Uterus (tissue), 2 donors: ENCODE results near the gene LMTK2.

Experiments
- POLR2A ChIP-seq, 2 donors: fragments of 450-650 bp; IDR thresholded peaks; one replicate each; pipeline ENCODE4 v1.6.1; 2016; ENCODE audit warnings: antibody characterized with exemption in 2 of 2, mild to moderate bottlenecking in 1 of 2, moderate library complexity in 1 of 2
- TF ChIP-seq, protein P1 (sequence below), 4 experiments: fragments of 200-600 bp in 2 of 4; fragments of 450-650 bp in 2 of 4; sonication (generic) in 2 of 4; IDR thresholded peaks; one replicate each; pipeline ENCODE4 v1.5.1; 2016 to 2019; ENCODE audit warnings: antibody characterized with exemption in 4 of 4, mild to moderate bottlenecking in 2 of 4, moderate library complexity in 1 of 4

DNA sequence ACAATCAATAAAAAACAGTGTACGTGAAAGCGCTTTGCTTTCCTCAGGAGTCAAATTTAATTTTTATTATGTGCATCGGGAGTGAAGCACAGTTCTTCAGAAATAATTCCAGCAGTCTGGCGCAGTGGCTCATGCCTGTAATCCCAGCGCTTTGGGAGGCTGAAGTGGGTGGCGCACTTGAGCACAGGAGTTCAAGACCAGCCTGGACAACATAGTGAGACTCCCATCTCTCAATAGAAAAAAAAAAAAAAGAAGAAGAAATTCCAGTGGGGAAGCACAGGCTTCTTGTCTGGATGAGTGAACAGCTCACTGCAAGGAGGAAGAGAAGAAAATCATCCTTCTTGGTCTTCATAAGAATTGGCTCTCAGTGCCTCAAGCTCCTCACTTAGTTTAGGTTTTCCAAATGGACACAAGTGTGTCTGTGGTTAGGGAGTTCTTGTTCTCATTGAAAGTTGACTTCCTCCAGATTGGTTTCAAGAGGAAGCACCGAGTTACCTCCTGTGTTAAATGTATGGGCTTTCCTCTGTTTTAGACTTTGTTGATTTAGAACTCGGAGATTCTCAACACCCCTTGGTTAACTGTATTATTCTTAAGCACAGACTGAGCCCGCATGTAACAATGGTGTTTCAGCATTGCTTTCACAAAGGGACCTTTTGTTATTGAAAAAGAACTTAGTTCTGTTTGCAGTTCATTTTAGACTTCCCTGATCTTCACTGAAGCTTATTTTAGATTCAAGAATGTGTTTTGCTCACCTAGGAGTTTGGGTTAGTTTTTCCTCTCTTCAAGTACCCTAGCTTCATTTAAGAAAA lies 28.0 kb downstream of the LMTK2 start:
- TF ChIP-seq POLR2A (IDR thresholded peaks at IDR 0.05), result no peak
- TF ChIP-seq, protein P1, sequence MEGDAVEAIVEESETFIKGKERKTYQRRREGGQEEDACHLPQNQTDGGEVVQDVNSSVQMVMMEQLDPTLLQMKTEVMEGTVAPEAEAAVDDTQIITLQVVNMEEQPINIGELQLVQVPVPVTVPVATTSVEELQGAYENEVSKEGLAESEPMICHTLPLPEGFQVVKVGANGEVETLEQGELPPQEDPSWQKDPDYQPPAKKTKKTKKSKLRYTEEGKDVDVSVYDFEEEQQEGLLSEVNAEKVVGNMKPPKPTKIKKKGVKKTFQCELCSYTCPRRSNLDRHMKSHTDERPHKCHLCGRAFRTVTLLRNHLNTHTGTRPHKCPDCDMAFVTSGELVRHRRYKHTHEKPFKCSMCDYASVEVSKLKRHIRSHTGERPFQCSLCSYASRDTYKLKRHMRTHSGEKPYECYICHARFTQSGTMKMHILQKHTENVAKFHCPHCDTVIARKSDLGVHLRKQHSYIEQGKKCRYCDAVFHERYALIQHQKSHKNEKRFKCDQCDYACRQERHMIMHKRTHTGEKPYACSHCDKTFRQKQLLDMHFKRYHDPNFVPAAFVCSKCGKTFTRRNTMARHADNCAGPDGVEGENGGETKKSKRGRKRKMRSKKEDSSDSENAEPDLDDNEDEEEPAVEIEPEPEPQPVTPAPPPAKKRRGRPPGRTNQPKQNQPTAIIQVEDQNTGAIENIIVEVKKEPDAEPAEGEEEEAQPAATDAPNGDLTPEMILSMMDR (IDR thresholded peaks at IDR 0.05), result no peak
